Epidermal melanocyte (primary cell): ENCODE data around the gene SLC39A11.
"Not testable (repeated sequence)": the region's sequence is repeated elsewhere in the genome, so short reads cannot be mapped to it uniquely, and the experiment has no call there.

Experiments
- DNase-seq: peaks from one replicate; pipeline ENCODE4 v3.0.0; 2011; ENCODE audit warnings: low spot score; ENCODE audit not compliant: insufficient read length

Gene SLC39A11

DNA sequence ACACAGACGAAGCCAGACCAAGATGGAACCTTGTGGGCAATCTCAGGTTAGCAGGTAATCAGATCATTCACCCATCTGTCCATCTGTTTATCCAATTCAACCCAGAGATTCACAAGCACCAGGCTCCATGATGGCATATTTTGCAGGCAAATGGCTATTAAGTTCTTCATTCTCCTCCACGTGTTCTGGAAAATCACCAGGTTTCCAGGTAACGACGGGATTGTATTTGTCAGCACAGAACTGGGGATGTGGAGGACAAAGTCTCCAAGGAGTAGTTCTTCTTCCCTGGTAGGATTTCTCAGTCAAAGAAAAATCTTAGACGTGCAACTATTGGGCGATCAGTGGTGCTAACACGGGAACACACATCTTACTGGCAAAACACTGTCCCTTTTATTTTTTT lies 368.8 kb downstream of the SLC39A11 start:
- no peak for DNase-seq

DNA sequence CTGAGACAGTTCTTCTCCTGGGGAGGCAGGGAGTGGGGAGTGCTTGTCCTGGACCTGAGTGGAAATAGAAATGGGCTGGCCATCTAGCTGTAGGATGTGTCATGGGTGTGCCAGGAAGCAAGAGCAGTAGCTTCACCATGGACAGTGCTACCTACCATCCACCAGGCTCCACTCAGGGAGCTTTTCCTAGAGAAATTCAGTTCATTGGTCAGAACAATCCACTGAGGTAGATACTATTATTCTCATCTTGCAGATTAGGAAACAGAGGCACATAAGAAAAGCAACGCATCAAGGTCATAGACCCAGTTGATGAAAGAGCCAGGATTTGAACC lies 372.0 kb downstream of the SLC39A11 start:
- DNase-seq = no peak

DNA sequence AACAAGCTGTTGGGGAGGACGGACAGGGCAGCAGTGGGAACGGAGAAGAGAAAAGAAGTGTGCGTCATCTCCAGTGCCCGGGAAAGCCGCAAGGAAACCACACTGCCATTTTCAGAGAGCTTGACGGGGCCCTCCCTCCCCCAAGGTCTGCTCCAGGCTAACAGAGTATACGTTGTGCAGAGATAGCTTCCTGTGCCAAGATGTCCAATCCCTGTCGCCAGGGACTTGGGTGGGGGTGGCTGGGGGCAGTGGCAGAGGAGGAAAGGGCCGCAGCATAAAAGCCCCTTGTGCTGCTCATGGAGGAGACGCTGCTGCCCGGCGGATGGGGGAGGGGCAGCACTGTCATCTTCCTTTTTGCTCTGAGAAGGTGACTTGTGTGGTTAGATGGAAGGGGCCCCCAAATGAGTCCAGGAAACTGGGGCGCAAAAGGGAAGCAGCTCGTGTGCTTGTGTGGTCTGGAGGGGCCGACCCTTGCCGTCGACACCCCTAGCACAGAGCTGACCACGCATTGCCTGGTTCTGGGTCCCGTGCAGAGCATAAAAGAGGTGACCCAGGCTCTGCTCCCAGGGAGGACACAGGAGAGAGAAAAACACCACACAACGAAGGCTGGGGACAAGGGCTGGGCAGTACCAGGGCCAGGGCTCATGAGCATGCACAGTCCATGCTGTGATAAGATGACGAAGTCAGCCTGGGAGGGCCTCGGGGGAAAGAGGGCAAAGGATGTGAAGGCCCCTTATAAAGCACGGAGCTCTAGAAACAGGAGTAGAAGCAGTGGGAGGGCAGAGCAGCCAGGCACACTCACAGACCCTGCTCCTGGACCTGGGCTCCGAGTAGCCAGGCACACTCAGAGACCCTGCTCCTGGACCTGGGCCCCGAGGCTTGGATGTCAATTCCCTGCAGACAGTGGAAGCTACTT lies 372.7 kb downstream of the SLC39A11 start:
- DNase-seq = no peak

DNA sequence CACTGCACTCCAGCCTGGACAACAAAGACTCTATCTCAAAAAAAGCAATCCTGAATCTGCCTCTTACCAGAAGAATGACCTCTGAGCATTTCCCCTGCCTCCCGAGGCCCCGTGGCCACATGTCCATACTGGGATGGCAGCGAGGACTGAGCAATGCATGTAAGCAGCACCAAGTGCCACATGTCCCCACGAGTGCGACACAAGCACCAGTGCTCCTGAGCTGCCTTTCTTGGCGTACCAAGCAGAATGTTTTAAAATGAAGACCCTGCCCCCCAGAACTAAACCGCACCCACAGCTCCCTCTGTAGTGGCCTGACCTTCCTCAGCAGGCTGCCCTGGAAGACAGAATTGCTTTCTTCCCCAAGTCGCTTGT lies 373.3 kb downstream of the SLC39A11 start:
- DNase-seq = no peak

DNA sequence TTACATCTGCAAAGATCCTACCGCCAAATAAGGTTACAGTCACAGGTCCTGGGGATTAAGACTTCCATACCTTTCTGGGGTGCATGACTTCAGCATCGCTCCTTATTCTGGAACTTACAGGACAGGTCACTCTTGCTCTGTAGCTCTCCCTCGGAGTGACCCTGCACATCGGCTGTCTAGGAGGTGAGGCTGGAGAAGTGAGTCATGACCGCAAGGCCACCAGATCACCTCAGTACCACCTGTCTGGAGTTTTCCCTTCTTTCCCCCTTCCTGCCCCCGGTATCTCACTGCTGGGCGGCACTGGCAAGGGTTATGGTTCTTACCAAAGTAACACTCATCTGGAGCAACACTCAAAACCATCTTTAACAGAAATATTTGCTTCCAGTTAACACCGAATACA lies 374.8 kb downstream of the SLC39A11 start:
- DNase-seq = no peak

DNA sequence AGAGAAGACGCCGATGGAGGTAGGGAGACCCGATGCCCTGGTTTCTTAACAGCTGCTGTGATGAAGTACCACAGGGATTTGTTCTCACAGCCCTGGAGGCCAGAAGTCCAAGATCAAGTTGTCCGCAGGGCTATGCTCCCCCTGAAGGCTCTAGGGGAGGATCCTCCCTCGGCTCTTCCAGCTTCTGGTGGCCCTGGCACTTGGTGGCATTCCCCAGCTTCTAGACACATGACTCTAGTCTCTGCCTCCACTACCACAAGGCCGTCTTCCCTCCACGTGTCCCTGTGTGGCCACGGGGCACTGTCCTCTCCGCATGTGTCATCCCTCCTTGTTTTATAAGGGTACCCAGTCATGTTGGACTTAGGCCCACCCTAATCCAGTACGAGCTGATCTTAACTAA lies 375.2 kb downstream of the SLC39A11 start:
- no peak for DNase-seq

DNA sequence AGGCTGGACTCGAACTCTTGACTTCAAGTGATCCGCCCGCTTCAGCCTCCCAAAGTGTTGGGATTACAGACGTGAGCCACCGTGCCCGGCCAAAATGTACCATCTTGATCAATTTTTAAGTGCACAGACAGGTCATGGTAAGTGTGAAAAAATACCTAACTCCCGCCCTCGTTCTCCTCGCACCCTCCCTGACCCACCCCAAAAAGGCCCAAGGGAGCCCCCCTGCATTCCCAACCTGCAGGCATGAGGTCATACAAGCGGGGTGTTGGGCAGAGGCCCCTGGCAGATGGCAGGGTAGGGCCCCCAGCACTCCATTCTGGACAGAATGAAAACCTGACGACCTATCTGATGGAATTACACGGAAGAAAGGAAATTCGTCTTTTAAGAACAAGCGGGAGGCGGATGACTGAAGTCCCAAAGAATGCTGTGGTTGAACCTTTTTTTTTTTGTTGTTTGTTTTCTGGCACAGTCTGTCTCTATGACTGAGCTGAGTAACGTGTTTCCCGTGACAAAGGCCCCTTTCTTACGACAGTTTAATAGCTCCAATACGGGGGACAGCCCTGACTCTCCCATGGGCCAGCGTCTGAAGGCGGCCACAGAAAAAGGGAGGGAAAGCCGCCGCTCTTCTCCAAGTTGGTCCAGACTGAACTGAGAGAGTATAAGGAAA lies 376.4 kb downstream of the SLC39A11 start:
- DNase-seq = peak; percentile 56

DNA sequence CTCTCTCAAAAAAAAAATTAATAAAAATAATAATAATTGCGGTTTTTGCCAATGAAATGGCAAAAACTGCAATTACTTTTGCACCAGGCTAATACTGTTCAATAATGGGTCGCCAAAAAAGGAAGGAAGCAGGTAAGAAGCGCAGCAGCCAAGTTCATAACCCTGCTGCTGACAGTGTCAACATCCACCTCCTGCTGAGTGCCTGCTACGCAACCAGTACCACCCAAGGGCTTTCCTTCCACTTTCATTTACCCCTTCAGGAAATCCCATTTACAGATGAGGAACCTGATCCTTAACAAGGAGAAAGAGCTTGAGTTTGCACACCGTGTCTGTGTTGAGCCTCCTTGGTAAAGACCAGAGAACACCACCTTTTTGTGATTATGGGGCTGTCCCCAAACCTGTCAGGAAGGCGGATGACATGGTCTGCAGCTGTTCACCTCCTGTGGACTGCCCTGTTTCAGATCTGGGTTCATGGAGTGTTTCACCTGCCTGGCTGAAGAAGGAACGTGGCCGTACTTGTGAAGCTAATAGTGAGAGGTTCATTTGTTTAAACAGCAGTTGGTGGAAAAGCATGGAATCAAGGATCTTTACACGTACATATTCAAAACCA lies 378.0 kb downstream of the SLC39A11 start:
- DNase-seq = no peak

DNA sequence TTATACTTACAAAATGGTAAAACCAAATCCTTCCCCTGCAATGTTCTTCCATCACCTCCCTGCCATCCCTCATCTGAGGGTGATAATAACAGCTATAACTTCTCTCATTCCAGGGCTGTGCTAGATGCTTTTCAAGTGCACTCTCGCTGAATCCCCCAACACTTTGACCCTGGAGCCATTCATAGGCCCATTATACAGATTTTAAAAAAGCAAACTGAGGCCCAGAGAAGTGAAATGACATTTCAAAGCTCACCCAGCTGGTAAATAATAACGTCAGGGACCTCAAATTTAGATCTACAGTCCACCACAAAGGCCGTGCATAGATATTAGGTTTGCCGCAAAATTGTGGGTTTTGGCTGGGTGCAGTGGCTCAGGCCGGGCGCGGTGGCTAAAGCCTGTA lies 378.8 kb downstream of the SLC39A11 start:
- no peak for DNase-seq

DNA sequence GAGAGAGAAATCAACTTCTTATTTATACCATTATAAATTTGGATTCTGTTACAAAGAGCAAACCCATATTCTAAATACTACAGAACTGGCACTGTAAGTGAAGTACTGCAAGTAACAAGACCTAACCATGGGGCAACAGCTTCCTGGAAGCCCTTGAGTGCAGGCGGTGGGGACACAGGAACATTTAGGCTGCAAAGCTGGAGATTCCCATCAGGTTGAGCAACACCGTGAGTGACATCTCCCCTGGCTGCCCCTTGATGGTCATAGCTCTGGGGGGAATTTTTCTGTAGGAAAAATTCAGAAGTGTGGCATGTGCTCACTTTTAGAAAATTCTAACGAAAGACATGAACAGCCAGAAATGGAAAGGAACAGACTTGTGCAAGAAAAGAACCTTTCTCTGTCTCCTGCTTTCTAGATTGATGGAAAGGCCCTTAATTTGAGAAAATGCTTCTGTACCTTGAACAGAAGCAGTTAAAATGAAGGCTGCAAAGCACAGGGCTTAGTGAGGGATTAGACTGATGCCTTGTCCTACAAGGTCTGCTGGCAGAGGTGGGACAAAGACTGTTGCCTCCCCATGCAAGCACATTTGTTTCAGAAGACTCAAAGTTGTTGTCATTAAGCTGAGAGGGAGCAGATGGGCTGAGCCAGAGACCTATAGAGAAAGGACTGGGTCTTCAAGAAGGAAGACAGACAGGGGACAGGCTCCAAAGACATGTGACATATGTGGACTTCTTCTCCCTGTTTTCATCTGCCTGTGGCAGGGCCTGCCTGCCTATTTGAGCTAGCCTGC lies 380.8 kb downstream of the SLC39A11 start:
- no peak for DNase-seq

DNA sequence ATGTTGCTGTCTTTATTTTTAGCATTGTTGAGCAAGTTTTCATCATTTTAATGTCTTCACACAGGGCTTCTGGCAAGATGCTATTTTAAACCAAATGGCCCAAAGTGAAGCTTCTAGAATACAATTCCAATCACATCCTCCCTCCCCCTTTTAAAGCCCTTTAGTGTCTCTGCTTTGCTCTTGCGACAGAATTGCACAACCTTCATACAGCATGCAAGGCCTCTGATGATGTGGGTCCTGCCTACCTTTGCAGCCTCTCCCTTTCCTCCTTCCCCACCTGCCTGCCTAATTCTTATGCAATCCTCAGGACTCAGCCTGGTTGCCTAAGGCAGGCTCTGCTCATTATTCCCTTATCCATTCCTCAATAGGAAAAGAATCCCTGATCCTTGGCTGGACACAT lies 381.7 kb downstream of the SLC39A11 start:
- DNase-seq = no peak

DNA sequence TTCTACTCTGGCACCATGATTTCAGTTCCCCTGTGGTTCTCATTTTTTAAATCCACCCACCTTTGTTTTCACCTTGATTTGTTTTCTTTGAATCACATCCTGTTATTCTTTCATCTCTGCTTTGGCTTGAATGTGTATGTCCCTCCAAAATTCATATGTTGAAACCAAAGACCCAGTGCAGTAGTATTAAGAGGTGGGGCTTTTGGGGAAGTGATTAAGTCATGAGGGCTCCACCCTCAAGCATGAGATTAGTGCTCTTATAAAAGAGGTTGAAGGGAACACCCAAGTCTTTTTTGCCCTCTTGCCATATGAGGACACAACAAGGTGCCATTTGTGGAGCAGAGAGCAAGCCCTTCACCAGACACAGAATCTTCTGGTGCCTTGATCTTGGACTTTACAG lies 382.3 kb downstream of the SLC39A11 start:
- DNase-seq = no peak

DNA sequence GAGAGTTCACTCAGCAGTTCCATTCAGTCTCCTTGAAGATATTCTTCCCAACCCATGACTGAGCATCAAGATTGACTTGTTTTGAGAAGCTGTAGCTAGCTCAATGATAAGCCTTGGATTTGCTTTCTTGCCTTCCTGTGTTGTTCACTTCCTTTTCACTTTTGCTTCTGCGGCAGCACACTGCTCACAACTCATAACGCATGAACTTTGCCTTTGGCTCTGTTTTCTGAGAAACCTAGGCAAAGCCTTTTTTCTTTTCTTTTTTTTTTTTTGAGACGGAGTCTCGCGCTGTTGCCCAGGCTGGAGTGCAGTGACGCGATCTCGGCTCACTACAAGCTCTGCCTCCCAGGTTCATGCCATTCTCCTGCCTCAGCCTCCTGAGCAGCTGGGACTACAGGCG lies 383.8 kb downstream of the SLC39A11 start:
- DNase-seq = not testable (repeated sequence)

DNA sequence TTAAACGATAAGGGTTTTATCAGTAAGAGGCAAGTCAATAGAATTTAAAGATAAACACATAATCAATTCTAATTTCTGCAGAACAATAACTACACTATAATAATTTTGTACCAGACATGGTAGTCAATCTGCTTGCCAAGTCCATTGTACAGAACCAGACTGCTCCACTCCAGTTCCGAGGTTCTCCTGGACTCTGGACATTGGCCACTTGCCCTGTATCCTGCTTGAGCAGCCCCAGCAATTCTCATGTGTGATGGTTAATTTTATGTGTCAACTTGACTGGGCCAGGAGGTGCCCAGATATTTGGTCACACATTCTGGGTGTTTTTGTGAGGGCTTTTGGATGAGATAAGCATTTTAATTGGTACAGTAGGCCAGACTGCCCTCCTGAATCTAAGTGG lies 384.6 kb downstream of the SLC39A11 start:
- DNase-seq = no peak

DNA sequence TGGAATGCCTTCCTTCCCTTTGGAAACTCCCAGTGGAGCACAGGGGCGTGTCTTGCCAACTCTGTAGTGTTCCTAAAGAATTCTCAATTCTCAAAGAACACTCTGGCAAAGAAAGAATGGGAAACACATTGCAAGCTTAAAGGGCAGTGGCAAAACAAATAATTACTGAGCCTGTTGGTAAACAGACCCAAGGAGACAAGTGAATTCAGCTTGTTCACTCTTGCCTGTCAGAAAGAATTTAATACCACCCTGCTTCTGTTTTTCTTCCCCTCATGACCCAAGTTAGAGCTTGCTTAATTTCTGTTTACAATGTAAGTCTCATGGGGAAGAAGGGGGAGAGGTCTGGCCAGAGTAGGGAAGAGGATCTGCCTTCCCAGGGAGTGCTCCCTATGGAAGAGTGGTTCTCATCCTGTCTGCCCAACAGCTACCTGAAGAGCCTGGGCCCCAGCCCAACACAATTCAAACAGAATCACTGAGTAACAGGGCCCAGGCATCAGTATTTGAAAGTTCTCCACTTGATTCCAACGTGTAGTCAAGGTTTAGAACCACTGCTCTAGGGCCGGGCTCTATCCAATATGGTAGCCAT lies 386.0 kb downstream of the SLC39A11 start:
- DNase-seq = no peak

DNA sequence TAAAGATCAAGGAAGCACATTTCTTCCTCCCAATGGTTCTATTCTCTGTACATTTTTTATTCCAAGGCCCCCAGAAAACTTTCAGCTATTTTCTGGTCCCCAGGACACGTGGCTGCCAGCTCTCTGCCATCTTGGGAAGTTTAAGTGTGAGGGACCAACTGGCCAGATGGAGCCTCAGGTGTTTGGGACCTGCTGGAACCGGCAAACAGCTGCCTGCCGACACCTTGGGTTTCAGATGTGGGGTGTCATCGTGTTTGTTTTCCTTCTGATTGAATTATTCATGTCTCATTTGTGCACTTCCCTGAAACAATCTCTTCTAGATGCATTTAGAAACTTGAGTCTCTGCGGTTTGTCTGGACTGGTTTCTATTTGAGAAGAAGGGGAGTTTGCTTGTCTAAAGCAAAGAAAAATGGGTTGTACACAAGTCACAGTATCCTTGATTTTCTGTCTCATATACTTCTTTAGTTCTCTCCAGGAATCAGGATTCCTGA lies 386.5 kb downstream of the SLC39A11 start:
- DNase-seq = no peak

DNA sequence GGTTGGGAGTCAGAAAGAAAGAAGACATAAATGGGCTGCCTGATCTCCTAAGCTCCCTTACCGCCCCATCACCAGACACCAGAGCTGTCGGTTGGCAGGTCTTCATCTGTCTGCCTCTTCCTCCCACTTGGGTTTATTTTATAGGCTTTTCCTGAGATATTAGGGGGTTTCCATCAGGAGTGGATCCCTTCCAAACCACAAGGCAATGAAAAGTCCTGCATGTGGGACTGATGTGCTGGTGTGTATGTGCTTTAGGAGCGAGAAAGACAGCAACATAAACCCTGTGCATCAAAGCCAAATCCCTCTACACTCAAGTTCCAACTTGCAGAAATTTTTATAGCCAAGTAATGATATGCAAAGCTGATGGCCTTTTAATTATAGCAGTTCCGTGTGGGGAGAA lies 389.5 kb downstream of the SLC39A11 start:
- DNase-seq = no peak

DNA sequence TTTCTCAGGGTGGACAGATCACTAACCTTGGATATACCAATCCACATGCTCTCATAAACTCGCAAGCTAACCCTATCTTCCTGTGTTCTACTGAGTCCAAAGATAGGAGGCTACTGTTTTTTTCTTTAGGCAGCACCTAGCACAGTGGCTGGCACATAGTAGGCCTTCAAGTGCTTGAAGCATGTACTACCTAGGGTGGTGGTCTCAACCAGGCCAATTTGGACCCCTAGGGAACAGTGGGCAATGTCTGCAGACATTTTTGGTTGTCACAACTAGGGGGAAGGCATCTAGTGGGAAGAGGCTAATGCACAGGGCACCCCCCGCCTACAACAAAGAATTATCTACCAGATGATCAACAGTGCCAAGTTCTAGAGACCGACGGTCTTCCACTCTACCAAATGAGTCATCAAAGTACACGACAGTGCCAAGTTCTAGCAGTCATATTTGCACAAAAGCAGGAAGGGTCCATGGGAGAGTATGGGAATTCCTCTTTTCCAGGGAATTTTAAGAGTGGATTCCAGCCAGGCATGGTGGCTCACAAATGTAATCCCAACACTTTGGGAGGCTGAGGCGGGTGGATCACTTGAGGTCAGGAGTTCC lies 390.3 kb downstream of the SLC39A11 start:
- no peak for DNase-seq

DNA sequence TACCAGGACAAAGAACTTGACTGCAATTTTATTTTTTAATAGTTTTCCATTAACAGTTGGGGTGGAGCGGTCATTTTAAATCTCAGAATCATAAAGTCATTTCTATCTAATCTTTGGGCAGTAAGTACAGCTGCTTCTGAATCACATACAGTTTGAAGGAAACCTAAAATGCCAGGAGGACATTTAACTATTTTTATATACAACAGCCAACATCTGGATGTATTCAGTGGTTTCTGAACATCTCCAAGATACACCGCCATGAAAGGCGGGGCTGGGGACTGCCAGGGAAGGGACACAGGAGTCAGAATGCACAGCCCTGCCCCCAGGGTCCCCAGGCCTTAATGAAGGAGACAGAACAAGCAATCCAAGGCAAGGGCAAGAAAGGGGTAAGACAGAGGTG lies 392.3 kb downstream of the SLC39A11 start:
- no peak for DNase-seq

DNA sequence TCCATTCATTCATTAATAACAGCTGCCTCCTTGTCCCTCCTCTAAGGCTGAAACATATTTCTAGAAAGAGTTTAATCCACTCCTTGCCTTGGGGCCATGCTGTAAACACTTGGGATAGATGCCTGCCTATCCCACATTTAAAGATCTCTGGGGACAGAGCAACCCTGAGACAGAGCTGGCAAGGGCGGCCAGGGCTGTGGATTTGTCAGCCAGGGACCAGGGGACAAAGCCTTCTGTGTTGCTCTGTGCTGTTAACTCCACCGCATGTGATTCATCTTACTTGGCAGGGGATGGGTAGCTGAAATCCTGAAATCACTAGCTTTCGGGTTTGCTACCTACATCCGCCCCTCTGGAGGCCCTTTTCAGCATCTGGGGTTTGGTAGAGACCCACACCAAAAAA lies 392.9 kb downstream of the SLC39A11 start:
- peak; percentile 26 for DNase-seq

DNA sequence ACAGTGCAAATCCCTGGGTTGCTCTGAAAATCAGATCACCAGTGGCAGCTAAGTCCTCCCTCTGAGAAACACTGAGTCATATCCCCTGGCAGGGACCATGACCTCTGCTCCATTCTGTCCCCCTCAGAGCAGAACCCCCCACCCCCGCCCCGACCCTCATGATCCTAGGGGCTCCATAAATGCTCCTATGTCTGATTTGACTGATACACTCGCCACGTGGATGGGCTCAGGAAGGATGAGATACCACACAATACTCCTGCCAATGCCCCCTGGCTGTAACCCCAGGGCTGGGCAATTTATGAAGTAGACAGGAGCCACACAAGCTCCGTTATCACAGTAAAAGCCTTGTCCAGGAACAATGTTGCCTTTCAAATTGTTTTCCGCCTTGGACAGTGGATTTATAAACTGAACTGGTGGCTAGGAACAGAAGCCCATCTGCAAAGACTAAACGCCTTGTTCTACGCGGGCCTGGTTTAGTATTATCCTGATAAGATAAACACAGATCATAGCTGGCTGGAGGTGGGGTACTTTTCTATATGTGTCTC lies 394.8 kb downstream of the SLC39A11 start:
- DNase-seq = peak; percentile 63
